GM10248 (cell line): Measurements from ENCODE around the gene PIEZO2.
"Not testable (repeated sequence)": the region's sequence is repeated elsewhere in the genome, so short reads cannot be mapped to it uniquely, and the experiment has no call there.

ENCODE experiments used
- CTCF ChIA-PET: fragments of 300-600 bp; sonication (Branson Sonifier 250); formaldehyde crosslinking; extraction: SDS; loops from one replicate; lab custom pipeline; 2021; ENCODE audit warnings: antibody characterized with exemption; lab: Yijun Ruan, JAX
- POLR2A ChIA-PET: fragments of 350-650 bp; sonication (Branson Sonifier 250); formaldehyde crosslinking; extraction: SDS; loops from one replicate; lab custom pipeline; 2020; ENCODE audit warnings: antibody characterized with exemption; lab: Yijun Ruan, JAX
- DNase-seq: peaks from one replicate; pipeline ENCODE4 v3.0.0; 2012; ENCODE audit errors: extremely low spot score
- TF ChIP-seq, protein P1 (sequence below): IDR thresholded peaks from 2 replicates; pipeline ENCODE4 v1.5.1; 2012; ENCODE audit warnings: mild to moderate bottlenecking, low read depth; ENCODE audit errors: extremely low read depth, missing control alignments, control extremely low read depth

The PIEZO2 gene

DNA sequence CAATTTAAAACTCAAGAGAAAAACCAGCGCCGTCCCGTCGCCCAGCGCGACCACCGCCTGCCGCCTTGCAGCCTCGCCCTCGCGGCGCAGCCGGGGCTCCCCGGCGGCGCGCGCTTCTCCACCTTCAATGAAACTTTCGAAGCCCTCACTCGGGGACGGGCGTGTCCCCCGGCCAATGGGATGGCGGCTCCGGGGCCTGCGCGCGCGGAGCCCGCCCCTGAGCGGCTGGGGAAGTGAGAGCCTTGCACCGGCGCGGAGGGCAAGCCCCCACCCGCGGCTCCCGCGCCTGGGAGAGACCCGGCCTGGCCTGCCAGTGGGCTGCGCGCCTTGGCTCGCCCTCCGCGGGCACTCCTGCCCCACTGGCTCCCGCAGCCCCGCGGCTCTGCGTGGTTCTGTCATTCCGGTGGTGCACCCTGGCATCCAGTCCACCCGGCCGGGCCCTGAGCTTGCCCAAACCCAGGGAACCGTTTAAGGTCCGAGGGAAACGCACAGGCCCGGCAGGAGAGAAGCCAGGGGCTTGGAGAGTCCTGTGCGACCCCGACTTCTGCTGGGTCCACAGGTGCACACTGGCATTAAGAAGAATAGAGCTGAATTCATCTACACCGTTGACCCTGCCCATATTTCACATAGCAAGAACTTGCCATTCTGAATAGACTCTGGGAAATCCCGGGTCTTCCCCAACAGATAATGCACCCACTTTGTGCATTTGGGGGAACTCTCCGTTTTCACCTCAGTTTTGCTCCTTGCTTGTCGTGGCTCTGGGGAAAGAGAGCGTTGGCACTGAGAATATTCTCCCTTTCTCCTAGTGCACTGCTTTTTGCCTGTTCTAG is at the start of gene PIEZO2:
Gene PIEZO2 (minus strand): TSS at position 129 of the 830 bp plus-strand sequence. CDS start 981 bp downstream, outside the sequence.
- ChIA-PET CTCF (interaction anchor here (0.9 to 2.5 kb wide), 10 partner anchors 10 to 590 kb away, joined by 3 to 17 read pairs (median 4); no protein-coding TSS in a partner anchor), POLR2A (no interaction called here)
- TF ChIP-seq, protein P1, sequence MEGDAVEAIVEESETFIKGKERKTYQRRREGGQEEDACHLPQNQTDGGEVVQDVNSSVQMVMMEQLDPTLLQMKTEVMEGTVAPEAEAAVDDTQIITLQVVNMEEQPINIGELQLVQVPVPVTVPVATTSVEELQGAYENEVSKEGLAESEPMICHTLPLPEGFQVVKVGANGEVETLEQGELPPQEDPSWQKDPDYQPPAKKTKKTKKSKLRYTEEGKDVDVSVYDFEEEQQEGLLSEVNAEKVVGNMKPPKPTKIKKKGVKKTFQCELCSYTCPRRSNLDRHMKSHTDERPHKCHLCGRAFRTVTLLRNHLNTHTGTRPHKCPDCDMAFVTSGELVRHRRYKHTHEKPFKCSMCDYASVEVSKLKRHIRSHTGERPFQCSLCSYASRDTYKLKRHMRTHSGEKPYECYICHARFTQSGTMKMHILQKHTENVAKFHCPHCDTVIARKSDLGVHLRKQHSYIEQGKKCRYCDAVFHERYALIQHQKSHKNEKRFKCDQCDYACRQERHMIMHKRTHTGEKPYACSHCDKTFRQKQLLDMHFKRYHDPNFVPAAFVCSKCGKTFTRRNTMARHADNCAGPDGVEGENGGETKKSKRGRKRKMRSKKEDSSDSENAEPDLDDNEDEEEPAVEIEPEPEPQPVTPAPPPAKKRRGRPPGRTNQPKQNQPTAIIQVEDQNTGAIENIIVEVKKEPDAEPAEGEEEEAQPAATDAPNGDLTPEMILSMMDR = no peak
- peak; percentile 92 for DNase-seq

DNA sequence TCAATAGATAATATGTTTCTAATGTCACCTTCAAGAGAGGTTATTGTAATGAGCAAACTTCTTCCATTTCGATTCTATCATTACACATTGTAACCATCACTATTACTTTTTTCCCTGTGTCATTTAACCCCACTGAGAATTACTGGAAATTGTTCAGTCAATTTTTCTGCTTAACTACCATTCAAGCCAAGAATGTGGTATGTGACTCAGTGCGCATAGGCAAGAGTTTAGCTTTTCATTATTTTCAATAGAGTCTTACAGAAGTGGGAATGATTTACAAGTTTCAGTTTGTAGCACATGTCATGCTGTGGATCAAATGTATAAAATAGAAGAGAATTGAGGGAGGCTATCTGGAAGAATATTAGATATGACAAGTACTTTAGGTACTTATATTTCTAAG is 34.3 kb upstream of the PIEZO2 start:
- no peak for DNase-seq
- ChIA-PET POLR2A (no interaction called here), CTCF (no interaction called here)
- TF ChIP-seq, protein P1 = no peak

DNA sequence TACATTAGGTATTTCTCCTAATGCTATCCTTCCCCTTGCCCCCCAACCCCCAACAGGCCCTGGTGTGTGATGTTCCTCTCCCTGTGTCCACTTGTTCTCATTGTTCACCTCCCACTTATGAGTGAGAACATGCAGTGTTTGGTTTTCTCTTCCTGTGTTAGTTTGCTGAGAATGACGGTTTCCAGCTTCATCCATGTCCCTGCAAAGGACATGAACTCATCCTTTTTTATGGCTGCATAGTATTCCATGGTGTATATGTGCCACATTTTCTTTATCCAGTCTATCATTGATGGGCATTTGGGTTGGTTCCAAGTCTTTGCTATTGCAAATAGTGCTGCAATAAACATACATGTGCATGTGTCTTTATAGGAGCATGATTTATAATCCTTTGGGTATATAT is 32.3 kb upstream of the PIEZO2 start:
- POLR2A ChIA-PET, CTCF ChIA-PET, DNase-seq: not testable (repeated sequence)

DNA sequence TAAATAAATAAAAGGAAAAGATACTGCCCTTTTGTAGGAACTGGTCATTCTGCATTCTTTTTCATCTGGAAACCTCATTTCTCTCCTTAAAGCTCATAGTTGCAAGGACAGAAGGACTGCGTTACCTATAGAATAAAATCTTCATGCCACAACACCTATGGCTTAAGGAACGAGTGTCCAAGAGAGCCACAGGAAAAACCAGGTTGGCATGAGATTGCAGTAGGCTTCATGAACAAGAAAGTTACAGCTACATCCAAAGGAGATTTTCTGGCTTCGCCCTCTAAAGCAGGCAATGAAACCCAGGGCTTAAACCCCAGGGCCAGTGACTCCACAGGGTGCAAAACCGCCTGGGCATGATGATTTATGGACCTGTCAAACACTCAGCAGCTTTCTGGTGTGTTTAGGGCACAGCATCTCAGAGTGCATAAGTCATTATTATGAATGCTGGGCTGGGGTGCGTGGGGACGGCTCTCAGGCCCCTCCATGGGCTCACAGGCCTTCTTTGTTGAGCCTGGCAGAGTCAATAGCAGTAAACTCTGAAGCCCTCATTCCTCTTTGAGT is 30.7 kb upstream of the PIEZO2 start:
- ChIA-PET POLR2A (no interaction called here), CTCF (interaction anchor here (0.8 to 1.5 kb wide), 2 partner anchors 9 to 17 kb away, joined by 3 to 5 read pairs; no protein-coding TSS in a partner anchor)
- no peak for DNase-seq
- TF ChIP-seq, protein P1 = no peak

DNA sequence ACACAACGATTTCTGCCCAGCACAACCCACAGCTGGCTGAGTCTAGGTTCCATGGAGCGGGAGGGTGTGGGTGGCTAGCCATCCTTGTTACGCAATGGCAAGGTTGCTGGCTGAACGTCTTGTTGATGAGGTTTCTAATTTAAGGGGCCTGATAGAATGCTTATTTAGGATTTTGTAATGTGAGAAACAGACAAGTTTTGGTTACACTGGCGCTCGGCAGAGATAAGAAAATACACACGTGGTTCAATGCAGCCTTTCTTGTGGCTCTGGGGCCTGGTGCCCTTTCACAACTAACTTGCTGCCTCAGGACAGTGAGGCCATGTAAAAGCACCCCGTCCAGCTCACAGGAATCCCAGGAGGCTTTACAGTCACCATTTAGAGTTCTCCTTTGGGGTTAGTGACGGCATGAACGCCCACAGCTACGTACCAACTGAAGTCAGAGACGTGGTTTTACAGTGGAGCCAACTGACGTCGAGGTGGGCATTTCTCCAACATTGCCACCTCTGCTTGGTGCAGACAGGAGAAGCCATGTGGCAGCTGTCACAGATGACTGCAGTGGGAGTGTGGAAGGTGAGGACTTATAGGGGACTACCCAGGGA is 29.7 kb upstream of the PIEZO2 start:
- CTCF ChIA-PET = interaction anchor here (1.5 kb wide), 1 partner anchor 18 kb away, joined by 3 read pairs; no protein-coding TSS in a partner anchor
- POLR2A ChIA-PET = no interaction called here
- no peak for DNase-seq
- TF ChIP-seq, protein P1 = no peak

DNA sequence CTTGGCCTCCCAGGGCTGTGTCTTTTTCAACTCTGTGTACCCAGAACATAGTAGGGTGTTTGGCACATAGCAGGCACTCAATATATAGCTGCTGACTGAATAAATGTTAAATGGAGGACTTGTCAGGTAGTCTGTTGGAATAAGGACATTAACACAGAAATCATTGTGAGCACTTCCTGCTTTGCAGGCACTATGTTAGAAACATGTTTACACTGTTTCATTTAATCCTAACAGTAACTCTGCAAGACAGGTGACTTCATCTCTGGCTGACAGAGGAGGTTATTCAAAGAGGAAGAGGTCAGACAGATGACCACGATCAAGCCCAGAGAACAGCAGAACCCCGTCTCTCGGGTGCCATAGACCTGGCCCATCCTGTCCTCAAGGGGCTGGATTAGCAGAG is 28.0 kb upstream of the PIEZO2 start:
- no peak for DNase-seq
- ChIA-PET CTCF (no interaction called here), POLR2A (no interaction called here)
- TF ChIP-seq, protein P1 = no peak
